GM12873 (cell line): ENCODE measurements around the gene KCNAB3.

Experiments used
- CTCF ChIP-seq: IDR thresholded peaks from 2 replicates; pipeline ENCODE4 v1.5.1; 2012; ENCODE audit warnings: low read depth, mild to moderate bottlenecking, moderate library complexity, low read length, control low read depth; ENCODE audit not compliant: insufficient read depth; ENCODE audit errors: missing control alignments

The KCNAB3 gene

GRCh38 chr17:7929158-7930023 lies at the start of gene KCNAB3:
Gene KCNAB3 (minus strand): TSS chr17:7929856. CDS start chr17:7929435, 421 bp downstream.
- TF ChIP-seq CTCF: no peak

DNA sequence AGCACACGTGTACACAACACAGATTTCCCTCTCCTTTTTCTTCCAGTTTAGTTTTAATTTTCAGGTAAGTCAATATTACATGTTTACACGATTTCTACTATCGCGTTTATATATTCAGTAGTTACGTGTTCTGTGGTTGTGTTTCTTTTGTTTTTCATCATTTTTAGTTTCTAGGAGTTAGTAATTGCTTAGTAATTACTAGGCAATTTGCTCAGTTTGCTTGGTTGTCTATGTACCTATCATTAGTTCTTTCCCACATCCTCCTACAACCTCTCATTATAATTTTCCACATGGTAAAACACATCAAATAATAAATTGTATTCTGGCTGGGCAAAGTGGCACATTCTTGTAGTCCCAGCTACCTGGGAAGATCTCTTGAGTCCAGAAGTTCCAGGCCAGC lies 48.1 kb upstream of the KCNAB3 start:
- TF ChIP-seq CTCF: no peak

GRCh38 chr17:7977039-7977438 lies 47.4 kb upstream of the KCNAB3 start:
- no peak for TF ChIP-seq CTCF

GRCh38 chr17:7974638-7975131 lies 45.0 kb upstream of the KCNAB3 start:
- TF ChIP-seq CTCF: no peak

GRCh38 chr17:7972131-7972785 lies 42.6 kb upstream of the KCNAB3 start:
- no peak for TF ChIP-seq CTCF

GRCh38 chr17:7971651-7972050 lies 42.0 kb upstream of the KCNAB3 start:
- TF ChIP-seq CTCF: no peak

- TF ChIP-seq CTCF: no peak
These were observed 39.8 kb upstream of the KCNAB3 start for GRCh38 chr17:7969433-7969832.
